Panc1 (cell line): ENCODE data around the gene UBP1. TPM values are rescaled to one million over a fixed set of nuclear protein-coding genes. Genes with fewer than 3 reads are reported as not detected.
"Not testable (repeated sequence)": the region's sequence is repeated elsewhere in the genome, so short reads cannot be mapped to it uniquely, and the experiment has no call there.

Source experiments
- ATAC-seq: fragments of 200-7000 bp; cut with Tn5 transposase; 2 replicates; pipeline ENCODE4 v1.9.1; 2020; ENCODE audit warnings: mild to moderate bottlenecking, moderate library complexity
- BruUV-seq: library from RNA; stranded (reverse); fragments of 400-500 nt; replicated peaks from 2 replicates; lab custom pipeline; 2021; lab: Mats Ljungman, UMichigan
- CTCF ChIA-PET: fragments of 300-600 bp; sonication (Branson Sonifier 250); formaldehyde crosslinking; loops from one replicate; lab custom pipeline; 2022; ENCODE audit warnings: antibody characterized with exemption; lab: Charles Lee
- POLR2A ChIA-PET: fragments of 300-600 bp; sonication (Branson Sonifier 250); formaldehyde crosslinking; loops from one replicate; lab custom pipeline; 2022; ENCODE audit warnings: antibody characterized with exemption; lab: Charles Lee
- DNase-seq: peaks from one replicate; pipeline ENCODE4 v3.0.0-alpha.2; 2010; ENCODE audit warnings: low read depth, low spot score
- H3K27ac ChIP-seq: 2 replicates; pipeline ENCODE4 v1.5.1; 2011; ENCODE audit warnings: mild to moderate bottlenecking, low read length, inconsistent platforms
- H3K27me3 ChIP-seq: fragments of 200-500 bp; sonication (Bioruptor generic); 2 replicates; pipeline ENCODE4 v1.6.0; 2014; ENCODE audit warnings: low read length, inconsistent platforms; ENCODE audit not compliant: control insufficient read depth, insufficient read depth
- H3K36me3 ChIP-seq: fragments of 200-500 bp; sonication (Bioruptor generic); 2 replicates; pipeline ENCODE4 v1.5.1; 2014; ENCODE audit warnings: inconsistent platforms, mild to moderate bottlenecking, low read length, moderate library complexity; ENCODE audit not compliant: control insufficient read depth, insufficient read depth
- H3K4me1 ChIP-seq: 2 replicates; pipeline ENCODE4 v1.5.1; 2011; ENCODE audit warnings: inconsistent platforms, mild to moderate bottlenecking, low read length, moderate library complexity; ENCODE audit not compliant: control insufficient read depth, insufficient read depth
- H3K4me3 ChIP-seq, 2 experiments: 2 replicates each; pipeline ENCODE4 v1.5.1; 2011 to 2012; ENCODE audit warnings: low read depth in 2 of 2, low read length in 2 of 2, mild to moderate bottlenecking in 2 of 2, inconsistent platforms in 1 of 2, moderate library complexity in 1 of 2
- H3K9me3 ChIP-seq: fragments of 200-500 bp; sonication (Bioruptor generic); 2 replicates; pipeline ENCODE4 v1.5.1; 2014; ENCODE audit warnings: low read depth, mild to moderate bottlenecking, inconsistent platforms, low read length, moderate library complexity; ENCODE audit not compliant: control insufficient read depth, insufficient read depth
- CTCF ChIP-seq: fragments of 450-650 bp; IDR thresholded peaks from 2 replicates; pipeline ENCODE4 v1.5.1; 2017; ENCODE audit warnings: mild to moderate bottlenecking
- POLR2AphosphoS5 ChIP-seq: IDR thresholded peaks from 2 replicates; pipeline ENCODE4 v1.6.1; 2012; ENCODE audit warnings: mild to moderate bottlenecking, low read depth, low read length, moderate library complexity
- REST ChIP-seq, 2 experiments: IDR thresholded peaks; 2 replicates each; pipeline ENCODE4 v1.6.1; 2011 to 2012; ENCODE audit warnings: low read depth in 2 of 2, control low read depth in 1 of 2, low read length in 1 of 2, mild to moderate bottlenecking in 1 of 2, moderate library complexity in 1 of 2; ENCODE audit not compliant: insufficient read depth in 1 of 2
- SIN3A ChIP-seq: IDR thresholded peaks from 2 replicates; pipeline ENCODE4 v1.6.1; 2012; ENCODE audit warnings: low read depth, mild to moderate bottlenecking, low read length, moderate library complexity, borderline replicate concordance; ENCODE audit not compliant: insufficient read depth
- TCF7L2 ChIP-seq: IDR thresholded peaks from 2 replicates; pipeline ENCODE4 v1.6.1; 2011; ENCODE audit warnings: mild to moderate bottlenecking, low read depth, low read length, inconsistent platforms
- in situ Hi-C: cut with HindIII; loops from 2 replicates; pipeline ENCODE4 v1.10.0; 2016; ENCODE audit warnings: low sequenced_read_pairs, low pct_unique_long_range_greater_than_20kb
- intact Hi-C: fragments of 100-400 bp; cut with micrococcal nuclease; formaldehyde crosslinking; loops from one replicate; pipeline ENCODE4 v1.10.0; 2022; ENCODE audit not compliant: unreplicated experiment
- total RNA-seq: library from RNA; stranded (reverse); gene quantifications from one replicate; pipeline ENCODE4 v1.2.1, GENCODE V29; 2021; ENCODE audit not compliant: unreplicated experiment

UBP1 gene
- total RNA-seq, 1 experiment from 2014 or later, result 62.4 TPM

GRCh38 chr3:33355611-33356010, 84.6 kb downstream of the UBP1 start:
- Histone ChIP-seq H3K9me3 (no peaks in the 10 kb centered on the region), H3K4me1 (peaks cover 8% of the 10 kb centered on the region), H3K4me3 (no peak overlapping the region), H3K27ac (no peak overlapping the region), H3K27me3 (no peaks in the 10 kb centered on the region), H3K36me3 (no peaks in the 10 kb centered on the region)
- in situ Hi-C loops (no loop called here), intact Hi-C loops (no loop called here)
- POLR2A ChIA-PET, result no interaction called here
- CTCF ChIA-PET, result no interaction called here
- DNase-seq (no peak), ATAC-seq (no peak)
- no peak for TF ChIP-seq POLR2AphosphoS5
- no peak for TF ChIP-seq SIN3A
- no peak for TF ChIP-seq CTCF
- no peak for TF ChIP-seq REST (IDR thresholded peaks at IDR 0.05; ENCODE audit: insufficient read depth in 1 of 2, low read depth in 2 of 2, low read length in 1 of 2)
- no peak for TF ChIP-seq TCF7L2
- BruUV-seq, result no TSS peak

GRCh38 chr3:33339758-33340157, 100.4 kb downstream of the UBP1 start:
- POLR2A ChIA-PET, result interaction anchor here (0.6 kb wide), 1 partner anchor 36 kb away, joined by 4 read pairs; no protein-coding TSS in a partner anchor
- no peak for TF ChIP-seq CTCF
- TF ChIP-seq SIN3A, result no peak
- TF ChIP-seq TCF7L2, result no peak
- TF ChIP-seq POLR2AphosphoS5, result no peak
- TF ChIP-seq REST (IDR thresholded peaks at IDR 0.05; ENCODE audit: insufficient read depth in 1 of 2, low read depth in 2 of 2, low read length in 1 of 2), result no peak
- Histone ChIP-seq H3K9me3 (no peaks in the 10 kb centered on the region), H3K4me3 (no peak overlapping the region), H3K36me3 (no peaks in the 10 kb centered on the region), H3K27me3 (no peaks in the 10 kb centered on the region), H3K4me1 (no peaks in the 10 kb centered on the region), H3K27ac (no peak overlapping the region)
- CTCF ChIA-PET, result no interaction called here
- intact Hi-C loops (no loop called here), in situ Hi-C loops (no loop called here)
- ATAC-seq, result no peak
- no peak for DNase-seq
- no TSS peak for BruUV-seq

GRCh38 chr3:33338936-33339465, 101.2 kb downstream of the UBP1 start:
- DNase-seq, H3K27ac ChIP-seq, H3K4me3 ChIP-seq, ATAC-seq, intact Hi-C loops, POLR2A ChIA-PET, H3K27me3 ChIP-seq, CTCF ChIA-PET, in situ Hi-C loops, H3K9me3 ChIP-seq, H3K36me3 ChIP-seq, H3K4me1 ChIP-seq: not testable (repeated sequence)
- BruUV-seq, result TSS peak; percentile 30
